WTC11 (cell line): ENCODE results near the gene CLEC16A. TPM values are rescaled to one million over a fixed set of nuclear protein-coding genes. Genes with fewer than 3 reads are reported as not detected.

Experiments
- ATAC-seq: fragments of 200-7000 bp; cut with Tn5 transposase; 2 replicates; pipeline ENCODE4 v1.10.0; 2021; ENCODE audit warnings: mild to moderate bottlenecking, moderate library complexity
- CTCF ChIA-PET: fragments of 300-600 bp; sonication (Branson Sonifier 250); formaldehyde crosslinking; loops from one replicate; lab custom pipeline; 2021; ENCODE audit warnings: antibody characterized with exemption; lab: Charles Lee
- POLR2A ChIA-PET: fragments of 350-600 bp; sonication (Branson Sonifier 250); formaldehyde crosslinking; loops from one replicate; lab custom pipeline; 2021; ENCODE audit warnings: antibody characterized with exemption; lab: Charles Lee
- DNase-seq: peaks from one replicate; pipeline ENCODE4 v3.0.0; 2021; ENCODE audit warnings: low spot score
- H3K27ac Mint-ChIP-seq: 2 replicates; pipeline ENCODE4 v1.8.0; 2021; ENCODE audit warnings: mixed read lengths
- H3K27me3 Mint-ChIP-seq: 2 replicates; pipeline ENCODE4 v1.8.0; 2021; ENCODE audit warnings: low read depth, mild to moderate bottlenecking, moderate library complexity, mixed read lengths
- H3K36me3 Mint-ChIP-seq: 2 replicates; pipeline ENCODE4 v1.8.0; 2021; ENCODE audit warnings: mixed read lengths
- H3K4me1 Mint-ChIP-seq: 2 replicates; pipeline ENCODE4 v1.8.0; 2022; ENCODE audit warnings: mixed read lengths
- H3K4me3 Mint-ChIP-seq: 2 replicates; pipeline ENCODE4 v1.8.0; 2021; ENCODE audit warnings: mild to moderate bottlenecking, moderate library complexity, mixed read lengths
- H3K9me3 Mint-ChIP-seq: 2 replicates; pipeline ENCODE4 v1.8.0; 2021; ENCODE audit warnings: mixed read lengths
- CREM ChIP-seq: sonication (generic); formaldehyde crosslinking; IDR thresholded peaks from 2 replicates; pipeline ENCODE4 v1.8.1; 2022; ENCODE audit warnings: mild to moderate bottlenecking, missing genetic modification reagents, moderate library complexity
- ESRRA ChIP-seq: sonication (generic); formaldehyde crosslinking; IDR thresholded peaks from 2 replicates; pipeline ENCODE4 v1.8.1; 2022; ENCODE audit warnings: mild to moderate bottlenecking, missing genetic modification reagents, borderline replicate concordance
- ETV6 ChIP-seq: sonication (generic); formaldehyde crosslinking; IDR thresholded peaks from 2 replicates; pipeline ENCODE4 v1.8.1; 2022; ENCODE audit warnings: mild to moderate bottlenecking, missing genetic modification reagents
- FOXK1 ChIP-seq: sonication (generic); formaldehyde crosslinking; IDR thresholded peaks from 2 replicates; pipeline ENCODE4 v1.8.0; 2022; ENCODE audit warnings: mild to moderate bottlenecking, moderate library complexity, missing genetic modification reagents
- NFE2L1 ChIP-seq: sonication (generic); formaldehyde crosslinking; IDR thresholded peaks from 2 replicates; pipeline ENCODE4 v1.8.1; 2023; ENCODE audit warnings: missing genetic modification reagents
- NR2C2 ChIP-seq: sonication (generic); formaldehyde crosslinking; IDR thresholded peaks from 2 replicates; pipeline ENCODE4 v1.8.0; 2022; ENCODE audit warnings: mild to moderate bottlenecking, missing genetic modification reagents
- RORB ChIP-seq: fragments of 250-450 bp; sonication (Bioruptor Pico); IDR thresholded peaks from 2 replicates; pipeline ENCODE4 v1.9.0; 2021; ENCODE audit warnings: mild to moderate bottlenecking
- TEAD1 ChIP-seq: sonication (generic); formaldehyde crosslinking; IDR thresholded peaks from 2 replicates; pipeline ENCODE4 v1.8.0; 2022; ENCODE audit warnings: mild to moderate bottlenecking, missing genetic modification reagents
- TEAD4 ChIP-seq: sonication (generic); formaldehyde crosslinking; IDR thresholded peaks from 2 replicates; pipeline ENCODE4 v1.8.0; 2022; ENCODE audit warnings: mild to moderate bottlenecking, missing genetic modification reagents
- TP53 ChIP-seq: sonication (generic); formaldehyde crosslinking; IDR thresholded peaks from 2 replicates; pipeline ENCODE4 v1.8.1; 2023; ENCODE audit warnings: mild to moderate bottlenecking, missing genetic modification reagents
- ZNF232 ChIP-seq: sonication (generic); formaldehyde crosslinking; IDR thresholded peaks from 2 replicates; pipeline ENCODE4 v1.8.0; 2022; ENCODE audit warnings: mild to moderate bottlenecking, missing genetic modification reagents
- ZNF317 ChIP-seq: sonication (generic); formaldehyde crosslinking; IDR thresholded peaks from 2 replicates; pipeline ENCODE4 v1.8.1; 2023; ENCODE audit warnings: low read depth, mild to moderate bottlenecking, moderate library complexity, missing genetic modification reagents, borderline replicate concordance
- ZNF671 ChIP-seq: fragments of 250-450 bp; sonication (Bioruptor Pico); IDR thresholded peaks from 2 replicates; pipeline ENCODE4 v1.8.0; 2021; ENCODE audit warnings: mild to moderate bottlenecking
- total RNA-seq: library from RNA; stranded (reverse); gene quantifications from 3 replicates; pipeline ENCODE4 v1.2.3, GENCODE V29; 2021
- TF ChIP-seq, protein P1 (sequence below): sonication (generic); formaldehyde crosslinking; IDR thresholded peaks from 2 replicates; pipeline ENCODE4 v1.8.1; 2023; ENCODE audit warnings: mild to moderate bottlenecking, missing genetic modification reagents
- TF ChIP-seq, protein P2 (sequence below): fragments of 250-450 bp; sonication (Bioruptor Pico); IDR thresholded peaks from 2 replicates; pipeline ENCODE4 v1.9.0; 2021; ENCODE audit warnings: mild to moderate bottlenecking, borderline replicate concordance
- TF ChIP-seq, protein P3 (sequence below): sonication (generic); formaldehyde crosslinking; conservative IDR thresholded peaks from 2 replicates; pipeline ENCODE4 v1.8.1; 2022; ENCODE audit warnings: mild to moderate bottlenecking, missing genetic modification reagents
- TF ChIP-seq, protein P4 (sequence below): fragments of 200-600 bp; IDR thresholded peaks from 2 replicates; pipeline ENCODE4 v1.8.0; 2022; ENCODE audit warnings: antibody characterized with exemption
- TF ChIP-seq, protein P5 (sequence below): sonication (generic); formaldehyde crosslinking; IDR thresholded peaks from 2 replicates; pipeline ENCODE4 v1.8.0; 2023; ENCODE audit warnings: missing genetic modification reagents, mild to moderate bottlenecking, borderline replicate concordance

CLEC16A gene
- total RNA-seq, 1 experiment from 2014 or later, result 14.4 TPM

DNA sequence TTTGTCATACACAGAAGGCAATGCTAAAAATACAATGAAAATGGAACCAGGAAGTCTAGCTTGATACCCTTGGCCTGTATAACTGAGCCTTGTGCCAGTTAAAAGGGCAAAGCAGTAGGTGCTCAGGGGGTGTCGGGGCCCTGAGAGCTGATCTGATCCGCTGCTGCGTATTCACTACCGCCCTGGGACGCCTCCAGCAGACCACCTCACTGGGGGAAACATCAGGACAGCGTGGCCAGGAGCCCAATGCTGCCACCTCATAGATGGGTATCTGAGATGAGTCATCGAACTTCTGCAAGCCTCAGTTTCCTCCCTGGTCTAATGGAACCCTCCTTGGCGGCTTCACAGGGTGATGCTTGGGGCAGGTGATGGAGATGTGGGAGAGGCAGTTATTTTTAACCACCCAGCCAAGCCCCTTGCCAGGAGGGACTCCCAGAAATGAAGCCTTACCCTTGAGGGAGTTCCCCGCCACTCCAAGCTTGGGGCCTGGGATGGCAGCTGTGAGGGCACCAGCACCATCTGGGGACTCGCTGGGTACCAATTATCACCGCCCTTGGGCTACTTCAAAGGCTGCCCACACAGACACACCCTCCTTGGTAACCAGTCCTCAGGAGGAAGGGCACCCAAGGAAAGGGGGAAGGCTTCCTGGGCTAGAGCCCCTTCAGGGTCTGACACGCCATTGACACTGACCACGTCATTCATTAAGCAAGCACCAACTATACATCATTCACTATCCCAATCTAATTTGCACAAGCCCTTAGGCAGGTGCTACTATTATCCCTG lies 9.8 kb upstream of the CLEC16A start:
- peaks cover 14% of the 10 kb centered on the region; the same call in 1 of the 2 replicates for H3K36me3 Mint-ChIP-seq
- H3K9me3 Mint-ChIP-seq, result no peaks in the 10 kb centered on the region
- H3K27me3 Mint-ChIP-seq, result no peaks in the 10 kb centered on the region
- DNase-seq (no peak), ATAC-seq (no peak)
- no peak overlapping the region for H3K4me3 Mint-ChIP-seq
- CTCF ChIA-PET, result interaction anchor here (1.7 to 2.6 kb wide), 2 partner anchors 16 to 19 kb away, joined by 4 to 11 read pairs; no protein-coding TSS in a partner anchor
- H3K4me1 Mint-ChIP-seq, result peaks cover 8% of the 10 kb centered on the region
- TF ChIP-seq TP53 (CRISPR knock-in tag), result no peak
- TF ChIP-seq, protein P1, sequence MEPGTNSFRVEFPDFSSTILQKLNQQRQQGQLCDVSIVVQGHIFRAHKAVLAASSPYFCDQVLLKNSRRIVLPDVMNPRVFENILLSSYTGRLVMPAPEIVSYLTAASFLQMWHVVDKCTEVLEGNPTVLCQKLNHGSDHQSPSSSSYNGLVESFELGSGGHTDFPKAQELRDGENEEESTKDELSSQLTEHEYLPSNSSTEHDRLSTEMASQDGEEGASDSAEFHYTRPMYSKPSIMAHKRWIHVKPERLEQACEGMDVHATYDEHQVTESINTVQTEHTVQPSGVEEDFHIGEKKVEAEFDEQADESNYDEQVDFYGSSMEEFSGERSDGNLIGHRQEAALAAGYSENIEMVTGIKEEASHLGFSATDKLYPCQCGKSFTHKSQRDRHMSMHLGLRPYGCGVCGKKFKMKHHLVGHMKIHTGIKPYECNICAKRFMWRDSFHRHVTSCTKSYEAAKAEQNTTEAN, result no peak
- H3K27ac Mint-ChIP-seq, result no peak overlapping the region
- POLR2A ChIA-PET, result interaction anchor here (0.6 kb wide), 1 partner anchor 81 kb away, joined by 3 read pairs; no protein-coding TSS in a partner anchor

DNA sequence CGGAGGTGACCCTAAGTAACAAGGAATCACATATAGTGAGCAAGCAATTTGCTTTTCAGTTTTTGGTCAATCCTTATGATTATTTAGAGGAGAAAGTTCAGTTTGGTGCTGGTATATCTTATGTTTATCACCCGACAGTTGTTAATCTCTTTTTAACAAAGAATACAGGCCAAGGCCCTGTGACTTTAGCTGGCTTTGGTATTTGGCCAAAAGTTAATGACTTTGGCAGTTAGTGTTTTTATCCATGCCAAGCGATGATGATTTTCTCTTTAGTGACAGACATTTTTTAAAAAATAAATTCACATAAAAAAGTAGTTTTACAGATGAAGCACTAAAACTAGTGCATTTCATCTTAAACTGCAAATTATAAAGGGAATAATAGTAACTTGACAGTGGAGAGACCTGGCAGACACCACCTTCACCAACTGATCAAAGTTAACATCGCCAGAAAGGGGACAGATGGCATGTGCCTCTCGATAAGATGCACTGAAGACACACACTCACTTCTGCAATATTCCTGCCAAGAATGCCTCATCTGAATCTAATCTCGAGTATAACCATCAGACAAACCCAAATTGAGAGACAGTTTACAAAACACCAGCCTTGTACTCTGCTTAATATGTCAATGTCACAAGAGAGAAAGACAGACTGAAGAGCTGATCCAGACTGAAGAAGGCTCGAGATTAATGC lies 9.0 kb upstream of the CLEC16A start:
- TF ChIP-seq ZNF232 (CRISPR knock-in tag) (no peak), ZNF671 (CRISPR knock-in tag) (no peak), ZNF317 (no peak), RORB (CRISPR knock-in tag) (no peak), NFE2L1 (CRISPR knock-in tag) (no peak), TEAD4 (CRISPR knock-in tag) (no peak), ETV6 (CRISPR knock-in tag) (no peak), TEAD1 (CRISPR knock-in tag) (no peak), ESRRA (no peak), NR2C2 (CRISPR knock-in tag) (no peak), FOXK1 (no peak), CREM (no peak)
- TF ChIP-seq, protein P2, sequence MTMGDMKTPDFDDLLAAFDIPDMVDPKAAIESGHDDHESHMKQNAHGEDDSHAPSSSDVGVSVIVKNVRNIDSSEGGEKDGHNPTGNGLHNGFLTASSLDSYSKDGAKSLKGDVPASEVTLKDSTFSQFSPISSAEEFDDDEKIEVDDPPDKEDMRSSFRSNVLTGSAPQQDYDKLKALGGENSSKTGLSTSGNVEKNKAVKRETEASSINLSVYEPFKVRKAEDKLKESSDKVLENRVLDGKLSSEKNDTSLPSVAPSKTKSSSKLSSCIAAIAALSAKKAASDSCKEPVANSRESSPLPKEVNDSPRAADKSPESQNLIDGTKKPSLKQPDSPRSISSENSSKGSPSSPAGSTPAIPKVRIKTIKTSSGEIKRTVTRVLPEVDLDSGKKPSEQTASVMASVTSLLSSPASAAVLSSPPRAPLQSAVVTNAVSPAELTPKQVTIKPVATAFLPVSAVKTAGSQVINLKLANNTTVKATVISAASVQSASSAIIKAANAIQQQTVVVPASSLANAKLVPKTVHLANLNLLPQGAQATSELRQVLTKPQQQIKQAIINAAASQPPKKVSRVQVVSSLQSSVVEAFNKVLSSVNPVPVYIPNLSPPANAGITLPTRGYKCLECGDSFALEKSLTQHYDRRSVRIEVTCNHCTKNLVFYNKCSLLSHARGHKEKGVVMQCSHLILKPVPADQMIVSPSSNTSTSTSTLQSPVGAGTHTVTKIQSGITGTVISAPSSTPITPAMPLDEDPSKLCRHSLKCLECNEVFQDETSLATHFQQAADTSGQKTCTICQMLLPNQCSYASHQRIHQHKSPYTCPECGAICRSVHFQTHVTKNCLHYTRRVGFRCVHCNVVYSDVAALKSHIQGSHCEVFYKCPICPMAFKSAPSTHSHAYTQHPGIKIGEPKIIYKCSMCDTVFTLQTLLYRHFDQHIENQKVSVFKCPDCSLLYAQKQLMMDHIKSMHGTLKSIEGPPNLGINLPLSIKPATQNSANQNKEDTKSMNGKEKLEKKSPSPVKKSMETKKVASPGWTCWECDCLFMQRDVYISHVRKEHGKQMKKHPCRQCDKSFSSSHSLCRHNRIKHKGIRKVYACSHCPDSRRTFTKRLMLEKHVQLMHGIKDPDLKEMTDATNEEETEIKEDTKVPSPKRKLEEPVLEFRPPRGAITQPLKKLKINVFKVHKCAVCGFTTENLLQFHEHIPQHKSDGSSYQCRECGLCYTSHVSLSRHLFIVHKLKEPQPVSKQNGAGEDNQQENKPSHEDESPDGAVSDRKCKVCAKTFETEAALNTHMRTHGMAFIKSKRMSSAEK (CRISPR knock-in tag), result no peak
- TF ChIP-seq, protein P3, sequence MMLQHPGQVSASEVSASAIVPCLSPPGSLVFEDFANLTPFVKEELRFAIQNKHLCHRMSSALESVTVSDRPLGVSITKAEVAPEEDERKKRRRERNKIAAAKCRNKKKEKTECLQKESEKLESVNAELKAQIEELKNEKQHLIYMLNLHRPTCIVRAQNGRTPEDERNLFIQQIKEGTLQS (CRISPR knock-in tag), result no peak
- TF ChIP-seq, protein P4, sequence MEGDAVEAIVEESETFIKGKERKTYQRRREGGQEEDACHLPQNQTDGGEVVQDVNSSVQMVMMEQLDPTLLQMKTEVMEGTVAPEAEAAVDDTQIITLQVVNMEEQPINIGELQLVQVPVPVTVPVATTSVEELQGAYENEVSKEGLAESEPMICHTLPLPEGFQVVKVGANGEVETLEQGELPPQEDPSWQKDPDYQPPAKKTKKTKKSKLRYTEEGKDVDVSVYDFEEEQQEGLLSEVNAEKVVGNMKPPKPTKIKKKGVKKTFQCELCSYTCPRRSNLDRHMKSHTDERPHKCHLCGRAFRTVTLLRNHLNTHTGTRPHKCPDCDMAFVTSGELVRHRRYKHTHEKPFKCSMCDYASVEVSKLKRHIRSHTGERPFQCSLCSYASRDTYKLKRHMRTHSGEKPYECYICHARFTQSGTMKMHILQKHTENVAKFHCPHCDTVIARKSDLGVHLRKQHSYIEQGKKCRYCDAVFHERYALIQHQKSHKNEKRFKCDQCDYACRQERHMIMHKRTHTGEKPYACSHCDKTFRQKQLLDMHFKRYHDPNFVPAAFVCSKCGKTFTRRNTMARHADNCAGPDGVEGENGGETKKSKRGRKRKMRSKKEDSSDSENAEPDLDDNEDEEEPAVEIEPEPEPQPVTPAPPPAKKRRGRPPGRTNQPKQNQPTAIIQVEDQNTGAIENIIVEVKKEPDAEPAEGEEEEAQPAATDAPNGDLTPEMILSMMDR, result no peak
- TF ChIP-seq, protein P5, sequence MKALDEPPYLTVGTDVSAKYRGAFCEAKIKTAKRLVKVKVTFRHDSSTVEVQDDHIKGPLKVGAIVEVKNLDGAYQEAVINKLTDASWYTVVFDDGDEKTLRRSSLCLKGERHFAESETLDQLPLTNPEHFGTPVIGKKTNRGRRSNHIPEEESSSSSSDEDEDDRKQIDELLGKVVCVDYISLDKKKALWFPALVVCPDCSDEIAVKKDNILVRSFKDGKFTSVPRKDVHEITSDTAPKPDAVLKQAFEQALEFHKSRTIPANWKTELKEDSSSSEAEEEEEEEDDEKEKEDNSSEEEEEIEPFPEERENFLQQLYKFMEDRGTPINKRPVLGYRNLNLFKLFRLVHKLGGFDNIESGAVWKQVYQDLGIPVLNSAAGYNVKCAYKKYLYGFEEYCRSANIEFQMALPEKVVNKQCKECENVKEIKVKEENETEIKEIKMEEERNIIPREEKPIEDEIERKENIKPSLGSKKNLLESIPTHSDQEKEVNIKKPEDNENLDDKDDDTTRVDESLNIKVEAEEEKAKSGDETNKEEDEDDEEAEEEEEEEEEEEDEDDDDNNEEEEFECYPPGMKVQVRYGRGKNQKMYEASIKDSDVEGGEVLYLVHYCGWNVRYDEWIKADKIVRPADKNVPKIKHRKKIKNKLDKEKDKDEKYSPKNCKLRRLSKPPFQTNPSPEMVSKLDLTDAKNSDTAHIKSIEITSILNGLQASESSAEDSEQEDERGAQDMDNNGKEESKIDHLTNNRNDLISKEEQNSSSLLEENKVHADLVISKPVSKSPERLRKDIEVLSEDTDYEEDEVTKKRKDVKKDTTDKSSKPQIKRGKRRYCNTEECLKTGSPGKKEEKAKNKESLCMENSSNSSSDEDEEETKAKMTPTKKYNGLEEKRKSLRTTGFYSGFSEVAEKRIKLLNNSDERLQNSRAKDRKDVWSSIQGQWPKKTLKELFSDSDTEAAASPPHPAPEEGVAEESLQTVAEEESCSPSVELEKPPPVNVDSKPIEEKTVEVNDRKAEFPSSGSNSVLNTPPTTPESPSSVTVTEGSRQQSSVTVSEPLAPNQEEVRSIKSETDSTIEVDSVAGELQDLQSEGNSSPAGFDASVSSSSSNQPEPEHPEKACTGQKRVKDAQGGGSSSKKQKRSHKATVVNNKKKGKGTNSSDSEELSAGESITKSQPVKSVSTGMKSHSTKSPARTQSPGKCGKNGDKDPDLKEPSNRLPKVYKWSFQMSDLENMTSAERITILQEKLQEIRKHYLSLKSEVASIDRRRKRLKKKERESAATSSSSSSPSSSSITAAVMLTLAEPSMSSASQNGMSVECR (CRISPR knock-in tag), result no peak
- POLR2A ChIA-PET, result no interaction called here
- Mint-ChIP-seq H3K9me3 (no peaks in the 10 kb centered on the region), H3K27me3 (no peaks in the 10 kb centered on the region), H3K27ac (no peak overlapping the region), H3K36me3 (peaks cover 16% of the 10 kb centered on the region; the same call in 1 of the 2 replicates), H3K4me3 (no peak overlapping the region), H3K4me1 (peaks cover 15% of the 10 kb centered on the region)
- no peak for ATAC-seq
- no peak for DNase-seq
- CTCF ChIA-PET, result interaction anchor here (1.7 to 2.5 kb wide), 2 partner anchors 17 to 18 kb away, joined by 4 to 18 read pairs; no protein-coding TSS in a partner anchor
